GM21717 (cell line): Measurements from ENCODE around the gene LNPEP.
A peak's percentile ranks its signal among the peaks of the same experiment; 100 is the strongest.

Source experiments
- ATAC-seq: cut with Tn5 transposase; IDR thresholded peaks from one replicate; pipeline ENCODE4 v1.9.1; 2021; ENCODE audit warnings: mild to moderate bottlenecking, moderate library complexity; ENCODE audit not compliant: unreplicated experiment

Gene LNPEP

GRCh38 chr5:96935559-96936430 lies at the start of gene LNPEP:
Gene LNPEP, plus strand, starts transcription at chr5:96936080. Its CDS starts 76 bp downstream, at chr5:96936156.
- peak; percentile 63 for ATAC-seq

DNA sequence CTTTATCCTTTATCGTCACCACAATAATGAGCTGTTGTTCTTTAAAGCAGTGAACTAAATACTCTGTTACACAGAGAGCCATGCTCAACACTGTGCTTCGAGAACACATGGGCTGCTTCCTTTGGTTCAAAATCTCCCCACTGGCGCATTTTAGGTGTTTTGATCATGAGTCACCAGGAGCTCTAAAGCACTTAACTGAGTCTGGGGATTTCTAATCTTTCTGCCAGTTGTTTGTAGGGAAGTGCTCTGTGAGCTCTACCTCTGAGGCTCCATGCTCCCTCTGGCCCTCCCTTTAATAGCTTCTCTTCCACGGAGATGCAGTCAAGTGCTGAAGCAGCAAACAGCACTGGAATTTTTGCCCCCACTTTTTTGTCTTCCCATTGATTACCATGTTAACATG lies 42.5 kb upstream of the LNPEP start:
- no peak for ATAC-seq

DNA sequence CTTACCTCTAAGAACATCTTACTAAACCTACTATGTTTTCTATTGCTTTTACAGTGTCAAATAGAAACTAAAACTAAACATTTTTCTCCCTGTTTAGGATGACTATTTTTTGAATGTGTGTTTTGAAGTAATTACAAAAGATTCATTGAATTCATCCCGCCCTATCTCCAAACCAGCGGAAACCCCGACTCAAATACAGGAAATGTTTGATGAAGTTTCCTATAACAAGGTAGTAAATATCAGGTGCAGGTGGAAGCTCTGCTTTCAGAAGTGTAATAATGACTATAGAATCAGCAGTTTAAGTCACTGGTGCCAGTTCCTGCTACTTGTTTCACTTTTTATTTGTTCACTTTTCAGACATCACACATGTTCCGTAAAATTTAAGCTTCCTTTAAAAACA lies 39.6 kb upstream of the LNPEP start:
- ATAC-seq = peak; percentile 81

DNA sequence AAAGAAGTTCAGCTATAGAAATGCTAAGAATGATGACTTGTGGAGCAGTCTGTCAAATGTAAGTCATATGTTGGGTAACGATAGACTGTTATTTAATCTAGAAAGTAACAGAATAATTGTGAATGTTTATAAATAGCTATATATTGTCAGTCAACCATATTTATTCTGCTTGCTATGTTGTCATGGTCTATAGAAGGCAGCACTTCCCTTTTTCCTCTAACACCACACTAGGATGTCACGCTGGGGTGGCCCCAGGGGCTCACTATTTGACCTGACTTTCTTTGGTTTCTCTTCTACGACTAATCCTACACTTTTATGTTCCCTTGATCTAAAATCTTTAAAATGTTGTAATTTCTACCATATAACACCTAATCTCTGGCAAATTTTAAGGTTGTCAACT lies 39.1 kb upstream of the LNPEP start:
- peak; percentile 91 for ATAC-seq

DNA sequence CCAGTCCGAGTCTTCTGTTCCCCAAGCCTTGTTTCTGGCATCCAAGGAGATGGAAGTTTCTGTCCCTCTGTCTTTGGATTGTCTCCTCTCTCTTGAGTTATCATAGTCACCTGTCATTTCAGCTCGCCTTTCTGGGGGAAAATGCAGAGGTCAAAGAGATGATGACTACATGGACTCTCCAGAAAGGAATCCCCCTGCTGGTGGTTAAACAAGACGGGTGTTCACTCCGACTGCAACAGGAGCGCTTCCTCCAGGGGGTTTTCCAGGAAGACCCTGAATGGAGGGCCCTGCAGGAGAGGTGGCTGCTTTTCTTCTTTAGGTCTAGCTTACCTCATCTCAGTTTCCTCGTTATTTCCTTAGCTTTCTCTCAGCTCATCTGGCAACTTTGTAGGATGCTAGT lies 34.5 kb upstream of the LNPEP start:
- ATAC-seq = no peak

- no peak for ATAC-seq
Observed at GRCh38 chr5:96901841-96902240, 34.0 kb upstream of the LNPEP start.

DNA sequence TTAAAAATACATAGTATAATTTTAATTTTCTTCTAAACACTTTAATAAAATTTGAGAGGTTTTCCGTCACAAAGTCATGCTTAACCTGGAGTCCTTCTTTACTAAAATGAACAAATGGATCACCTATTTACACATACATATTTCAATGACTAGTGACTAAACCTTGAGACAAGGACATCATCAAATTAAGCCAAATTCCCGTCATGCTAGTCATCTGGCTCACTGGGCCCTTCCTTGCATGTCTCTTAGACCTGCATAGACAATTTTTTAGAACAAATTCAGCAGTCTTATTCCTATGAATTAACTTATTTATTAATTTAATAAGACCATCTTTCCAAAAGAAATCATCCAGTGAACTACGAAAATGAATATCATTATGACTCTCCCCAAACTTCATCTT lies 33.0 kb upstream of the LNPEP start:
- no peak for ATAC-seq

DNA sequence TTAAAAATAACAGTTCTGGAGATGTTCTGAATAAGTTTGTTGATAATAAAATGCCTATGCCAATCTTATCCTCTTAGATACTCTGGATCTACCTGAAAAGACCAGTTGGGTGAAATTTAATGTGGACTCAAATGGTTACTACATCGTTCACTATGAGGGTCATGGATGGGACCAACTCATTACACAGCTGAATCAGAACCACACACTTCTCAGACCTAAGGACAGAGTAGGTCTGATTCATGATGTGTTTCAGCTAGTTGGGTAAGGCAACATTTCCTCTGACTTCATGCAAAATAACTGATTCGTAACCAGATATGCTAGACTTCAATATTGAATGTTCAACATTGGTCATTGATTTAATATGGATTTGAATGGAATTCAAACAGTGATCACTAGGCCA lies 32.6 kb upstream of the LNPEP start:
- ATAC-seq = no peak

DNA sequence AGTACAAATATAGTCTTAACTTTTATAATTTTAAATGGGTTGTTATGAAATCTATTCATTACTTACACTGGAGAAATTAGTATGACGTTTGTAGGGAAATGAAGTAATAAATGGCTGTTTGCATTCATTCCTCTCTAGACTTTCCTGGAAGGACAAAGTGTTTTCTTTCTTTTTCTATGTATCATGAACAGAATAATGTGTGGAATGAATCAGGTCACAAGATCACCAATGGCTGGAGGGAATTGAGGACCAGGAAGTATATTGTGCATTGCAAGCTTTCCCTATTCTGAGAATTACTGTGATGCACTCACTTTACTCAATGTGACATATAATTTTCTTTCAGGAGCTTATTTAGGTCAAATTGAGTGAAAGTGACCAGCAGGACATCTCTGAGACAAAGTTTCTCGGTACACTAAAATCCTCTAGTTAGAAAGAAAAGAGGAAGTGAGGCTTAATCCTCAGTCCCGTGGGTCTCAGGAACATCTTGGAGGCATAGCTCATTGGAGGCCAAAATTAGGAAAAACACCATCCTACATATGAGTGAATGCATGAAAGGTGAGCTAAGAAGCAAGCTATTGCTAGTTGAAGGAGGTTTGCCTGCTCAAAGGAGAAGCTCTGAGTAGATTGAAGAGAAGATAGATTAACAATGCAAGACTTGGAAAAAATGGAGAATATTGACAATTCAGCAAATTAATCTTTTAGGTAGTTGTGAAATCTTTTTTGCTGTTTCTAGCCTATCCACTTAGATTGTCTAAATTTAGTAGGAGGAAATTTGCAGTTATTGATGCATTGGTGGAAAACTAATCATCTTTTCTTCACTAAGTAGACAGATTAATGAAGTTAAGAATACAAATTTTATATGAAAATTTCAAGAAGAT lies 31.6 kb upstream of the LNPEP start:
- ATAC-seq = no peak

GRCh38 chr5:96905864-96906263 lies 30.0 kb upstream of the LNPEP start:
- no peak for ATAC-seq

GRCh38 chr5:96909003-96909402 lies 26.9 kb upstream of the LNPEP start:
- ATAC-seq = no peak

- ATAC-seq = no peak
Observed at GRCh38 chr5:96909435-96909834, 26.4 kb upstream of the LNPEP start.

- ATAC-seq = no peak
Observed at GRCh38 chr5:96911139-96911538, 24.7 kb upstream of the LNPEP start.

DNA sequence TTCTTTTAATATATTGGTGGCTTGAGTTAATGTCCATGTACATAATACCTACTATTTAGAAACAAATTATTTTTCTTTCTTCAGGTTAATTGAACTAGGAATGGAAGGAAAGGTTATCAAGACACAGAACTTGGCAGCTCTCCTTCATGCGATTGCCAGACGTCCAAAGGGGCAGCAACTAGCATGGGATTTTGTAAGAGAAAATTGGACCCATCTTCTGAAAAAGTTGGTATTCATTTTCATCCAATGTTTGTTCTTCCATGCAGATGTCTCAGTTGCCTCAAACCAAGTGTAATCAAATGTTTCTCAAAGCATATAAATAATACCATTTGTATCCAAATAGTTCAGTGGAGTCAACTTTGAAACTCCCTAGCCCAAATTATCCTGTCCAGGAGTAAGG lies 22.6 kb upstream of the LNPEP start:
- no peak for ATAC-seq

DNA sequence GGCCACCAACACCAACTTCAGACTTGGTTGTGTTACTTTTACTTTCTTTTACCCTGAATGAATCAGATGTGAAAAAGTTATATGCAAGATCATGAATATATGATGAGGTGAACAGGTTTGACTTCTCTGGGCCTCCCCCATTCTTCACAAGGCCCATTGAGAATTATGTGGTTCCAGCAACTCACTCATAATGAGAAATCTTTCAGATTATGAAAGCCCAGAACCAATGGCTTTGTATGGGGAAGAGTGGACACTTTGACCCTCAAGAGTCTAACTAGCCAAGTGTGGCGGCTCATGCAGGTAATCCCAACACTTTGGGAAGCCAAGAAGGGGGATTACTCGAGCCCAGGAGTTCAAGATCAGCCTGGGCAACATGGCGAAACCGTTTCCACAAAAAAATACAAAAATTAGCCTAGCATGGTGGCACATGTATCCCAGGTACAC lies 16.1 kb upstream of the LNPEP start:
- ATAC-seq = peak; percentile 65

DNA sequence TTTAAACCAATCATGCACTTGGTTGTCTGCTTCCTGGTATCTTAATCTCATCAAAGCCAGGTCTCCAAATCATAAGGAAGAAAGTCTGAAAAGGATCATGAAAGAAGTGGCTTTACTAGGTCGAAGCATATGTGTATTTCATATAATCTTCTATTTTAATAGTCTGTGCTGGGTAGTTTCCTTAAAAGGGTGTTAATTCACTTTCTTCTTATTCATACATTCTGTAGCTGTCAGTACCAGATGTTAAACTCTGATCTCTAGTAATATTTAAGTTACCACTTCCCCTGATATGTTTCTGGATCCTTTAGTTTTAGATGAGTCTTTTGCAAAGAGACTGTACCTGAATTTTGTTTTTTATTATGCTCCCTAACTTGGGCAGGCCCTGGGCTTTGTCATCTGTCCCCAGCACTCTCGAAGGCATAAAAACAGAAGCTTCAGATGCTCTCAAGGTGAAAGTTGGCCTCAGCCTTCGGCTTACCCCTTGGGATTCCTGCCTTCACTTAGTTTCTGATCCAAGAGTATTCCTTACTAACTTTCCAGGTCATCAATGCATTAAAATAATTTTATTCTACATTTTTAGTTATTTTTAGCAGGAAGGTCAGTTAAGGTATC lies 15.0 kb upstream of the LNPEP start:
- no peak for ATAC-seq

DNA sequence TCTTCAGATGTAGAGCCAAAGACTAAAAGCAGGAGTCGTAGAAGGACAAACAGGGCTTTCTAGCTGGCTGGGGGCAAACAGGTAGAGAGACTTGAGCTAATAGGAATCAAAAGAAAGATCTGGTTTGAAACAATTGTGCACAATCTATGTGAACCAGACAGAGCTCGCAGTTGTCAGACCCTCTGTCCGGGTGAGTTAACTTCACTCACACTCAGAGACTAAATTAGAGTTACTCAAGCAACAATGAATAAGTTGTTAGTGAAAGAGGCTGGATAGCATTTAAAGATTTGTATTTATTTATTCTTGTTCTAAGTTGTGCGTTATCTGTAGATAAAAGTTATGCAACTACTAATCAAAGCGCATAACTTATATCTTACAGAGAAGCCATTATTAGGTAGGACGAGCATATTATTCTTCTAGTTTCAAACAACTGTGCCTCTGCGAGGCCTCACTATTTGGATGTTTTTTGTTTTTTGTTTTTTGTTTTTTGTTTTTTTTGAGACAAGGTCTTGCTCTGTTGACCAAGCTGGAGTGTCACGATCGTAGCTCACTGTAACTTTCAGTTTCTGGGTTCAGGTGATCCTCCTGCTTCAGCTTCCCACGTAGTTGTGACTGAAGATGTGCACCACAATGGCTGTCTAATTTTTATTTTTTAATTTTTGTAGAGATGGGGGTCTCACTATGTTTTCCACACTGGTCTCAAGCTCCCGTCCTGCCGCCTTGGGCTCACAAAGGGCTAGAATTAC lies 13.2 kb upstream of the LNPEP start:
- peak; percentile 32 for ATAC-seq

DNA sequence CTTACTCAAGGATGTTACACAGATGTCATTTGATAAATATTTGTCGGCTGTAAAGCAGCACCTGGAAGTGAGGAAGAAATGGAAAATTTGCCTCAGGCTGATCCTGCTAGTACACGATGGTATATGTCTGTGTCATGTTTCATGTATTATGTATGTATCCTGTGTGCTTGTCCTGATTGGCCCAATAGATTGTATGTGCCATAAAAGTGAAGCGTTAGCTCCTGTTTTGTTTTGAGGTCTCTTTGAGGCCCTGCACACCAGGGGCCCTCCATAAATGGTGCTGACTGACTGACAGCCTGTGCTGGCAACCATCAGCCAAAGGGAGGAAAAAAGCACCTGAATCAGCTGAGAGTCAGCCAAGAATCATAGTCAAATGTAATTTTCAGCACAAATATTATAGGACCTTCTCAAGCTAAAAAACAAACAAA lies 11.8 kb upstream of the LNPEP start:
- ATAC-seq = no peak

GRCh38 chr5:96926276-96926675 lies 9.6 kb upstream of the LNPEP start:
- ATAC-seq = no peak

DNA sequence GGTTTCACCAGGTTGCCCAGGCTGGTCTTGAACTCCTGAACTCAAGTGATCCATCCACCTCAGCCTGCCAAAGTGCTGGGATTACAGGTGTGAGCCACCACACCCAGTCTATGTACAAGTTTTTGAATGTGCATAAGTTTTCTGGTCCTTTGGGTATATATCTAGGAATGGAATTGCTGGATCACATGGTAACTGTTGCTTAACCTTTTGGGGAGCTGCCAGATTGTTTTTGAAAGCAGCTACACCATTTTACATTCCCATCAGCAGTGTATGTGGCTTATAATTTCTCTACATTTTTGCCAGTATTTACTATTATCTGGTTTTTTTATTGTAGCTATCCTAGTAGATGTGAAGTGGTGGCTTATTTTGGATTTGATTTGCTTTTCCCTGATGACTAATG lies 8.9 kb upstream of the LNPEP start:
- no peak for ATAC-seq
